ENCODE data around the gene GPAM. TPM values are rescaled to one million over a fixed set of nuclear protein-coding genes. Genes with fewer than 3 reads are reported as not detected.

Gene GPAM
- total and polyA plus RNA-seq, 2 of the 8 experiments (the other 6 are each of a cell fraction or from before 2014, with no cell fraction given), result 5.5 to 15.5 TPM

DNA sequence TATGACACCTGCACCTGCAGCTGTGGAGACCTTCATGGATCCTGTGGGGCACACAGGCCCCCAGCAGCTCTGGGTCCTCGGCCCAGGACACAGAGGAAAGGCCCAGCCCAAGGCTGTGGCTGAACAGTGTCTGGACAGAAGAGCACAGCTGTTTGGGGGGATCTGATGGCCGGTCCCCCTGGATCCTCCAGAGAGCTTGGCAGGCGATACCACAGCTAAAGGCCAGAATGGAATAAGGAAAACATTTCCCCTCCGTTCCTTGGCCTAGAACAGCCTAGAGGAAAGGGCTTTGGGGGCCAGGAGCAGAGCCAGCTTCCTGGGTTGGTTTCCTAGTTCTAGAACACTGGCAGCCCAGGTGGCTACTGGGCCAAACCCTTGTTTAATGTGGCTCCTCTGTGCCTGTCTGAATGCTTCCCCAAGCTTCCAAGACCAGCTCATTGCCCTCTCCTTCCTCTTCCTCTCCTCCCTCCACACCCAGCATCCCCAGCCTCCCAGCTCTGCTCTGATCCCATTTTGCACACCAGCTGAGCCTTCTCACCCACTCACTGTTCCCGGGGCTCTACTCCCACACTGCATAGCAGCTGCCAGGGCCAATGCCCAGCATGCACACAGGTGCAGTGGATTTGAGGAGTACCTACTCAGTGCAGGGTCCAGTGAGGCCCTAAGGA, 46.9 kb downstream of the GPAM start:
- no peaks in the 10 kb centered on the region for H3K9me3 ChIP-seq (ENCODE audit: insufficient read depth in 2 of 2, low read depth in 1 of 2, low read length in 1 of 2)
- no peak overlapping the region for H3K27ac ChIP-seq (ENCODE audit: low read depth, low read length)
- H2BK20ac ChIP-seq (ENCODE audit: low read length), result no peak overlapping the region
- H3K79me2 ChIP-seq (ENCODE audit: control insufficient read depth in 1 of 2, insufficient read depth in 2 of 2, low read length in 2 of 2), result no peaks in the 10 kb centered on the region
- H3K56ac ChIP-seq (replicated peaks; ENCODE audit: insufficient read length, low read depth, low read length), result no peak overlapping the region
- peak overlapping the region; percentile 32; the same call in 1 of the 2 replicates for H3K18ac ChIP-seq (ENCODE audit: extremely low read depth, low read length)
- DNase-seq (ENCODE audit: low read depth in 1 of 2, low spot score in 2 of 2) (no peak), FAIRE-seq (no peak)
- no peak overlapping the region for H3K4ac ChIP-seq (replicated peaks; ENCODE audit: insufficient read length, low read depth, low read length)
- no peak overlapping the region for H2BK120ac ChIP-seq (replicated peaks; ENCODE audit: low read depth, low read length)
- no peak overlapping the region for H3K4me3 ChIP-seq (ENCODE audit: extremely low read depth in 1 of 4, insufficient read depth in 2 of 4, low read depth in 3 of 4, low read length in 4 of 4)
- POLR2A ChIA-PET (ENCODE audit: partially characterized antibody), result interaction anchor here (1.5 kb wide), 1 partner anchor 110 kb away, joined by 3 read pairs; no protein-coding TSS in a partner anchor
- H3K23me2 ChIP-seq (ENCODE audit: low read depth, low read length), result no peaks in the 10 kb centered on the region
- H3K27me3 ChIP-seq (replicated peaks in 1 of 4; ENCODE audit: control insufficient read depth in 3 of 4, extremely low read depth in 1 of 4, insufficient read depth in 3 of 4, low read length in 3 of 4), result no peaks in the 10 kb centered on the region
- H4K91ac ChIP-seq (replicated peaks; ENCODE audit: insufficient read length, low read length), result no peak overlapping the region
- WGBS, 2 experiments (ENCODE audit: extremely low coverage in 1 of 2, insufficient coverage in 1 of 2, insufficient read length in 1 of 2, insufficient replicate concordance in 2 of 2, low coverage in 1 of 2, low lambda C conversion rate in 2 of 2, missing lambda C conversion rate in 1 of 2), result 87% methylated on average over 5 of the region's 5 CpGs; no CpG with 5 or more reads in 1 of the 2 experiments
- TF ChIP-seq MAFK (IDR thresholded peaks at IDR 0.05; ENCODE audit: low read depth, low read length), result no peak
- TF ChIP-seq CHD2 (IDR thresholded peaks at IDR 0.05; ENCODE audit: low read length), result no peak
- TF ChIP-seq POLR2AphosphoS5 (IDR thresholded peaks at IDR 0.05; ENCODE audit: low read depth, low read length), result no peak
- no peak for TF ChIP-seq SUZ12 (IDR thresholded peaks at IDR 0.05; ENCODE audit: low read length)
- no peak for TF ChIP-seq SIRT6 (IDR thresholded peaks at IDR 0.05; ENCODE audit: low read length)
- no peak for TF ChIP-seq CBX8 (IDR thresholded peaks at IDR 0.05; ENCODE audit: borderline replicate concordance, low read depth, low read length)
- no peak for TF ChIP-seq TAF1 (IDR thresholded peaks at IDR 0.05; ENCODE audit: low read depth, low read length)
- no peak for TF ChIP-seq CHD1 (IDR thresholded peaks at IDR 0.05; ENCODE audit: low read depth, low read length)
- TF ChIP-seq KDM1A (IDR thresholded peaks at IDR 0.05; ENCODE audit: borderline replicate concordance, low read length), result no peak
- CTCF ChIA-PET (ENCODE audit: partially characterized antibody), result interaction anchor here (0.5 to 10.8 kb wide), 71 partner anchors 10 to 1293 kb away, joined by 3 to 286 read pairs (median 4); partner anchors contain the start of genes GPAM and PDCD4
- no peak overlapping the region for H4K8ac ChIP-seq (ENCODE audit: extremely low read depth, insufficient read depth, low read length)
- no peak overlapping the region for H3K4me2 ChIP-seq (ENCODE audit: insufficient read depth in 1 of 2, low read depth in 2 of 2, low read length in 2 of 2)
- H2BK15ac ChIP-seq (ENCODE audit: low read length), result no peak overlapping the region
- no peak overlapping the region for H3K9ac ChIP-seq (replicated peaks in 1 of 4; ENCODE audit: extremely low read depth in 1 of 4, low read depth in 3 of 4, low read length in 3 of 4)
- H3K36me3 ChIP-seq (ENCODE audit: control insufficient read depth in 2 of 4, insufficient read depth in 4 of 4, low read length in 3 of 4), result no peaks in the 10 kb centered on the region
- H3K4me1 ChIP-seq (replicated peaks in 1 of 4; ENCODE audit: control insufficient read depth in 3 of 4, insufficient read depth in 4 of 4, low read length in 3 of 4), result no peaks in the 10 kb centered on the region; a peak in 3 of 7 replicates
- H3K14ac ChIP-seq (ENCODE audit: insufficient read length), result no peak overlapping the region
- H2BK5ac ChIP-seq (ENCODE audit: low read depth, low read length), result no peak overlapping the region
- no peaks in the 10 kb centered on the region for H4K20me1 ChIP-seq (replicated peaks in 1 of 2; ENCODE audit: control insufficient read depth in 1 of 2, insufficient read depth in 2 of 2, low read length in 2 of 2)
- no peak overlapping the region for H4K5ac ChIP-seq (ENCODE audit: insufficient read length, low read depth, low read length)
- H3K23ac ChIP-seq (ENCODE audit: insufficient read length), result no peak overlapping the region
- H2BK12ac ChIP-seq (ENCODE audit: low read depth, low read length), result no peak overlapping the region
- no peaks in the 10 kb centered on the region; the same call in 1 of the 2 replicates for H3K79me1 ChIP-seq (ENCODE audit: low read depth, low read length)
- H2AFZ ChIP-seq (ENCODE audit: low read length), result peak overlapping the region; percentile 92; the same call in 1 of the 2 replicates
- no peak overlapping the region for H2AK5ac ChIP-seq (ENCODE audit: low read depth, low read length)

Measured in H1 (cell line).